Hematopoietic multipotent progenitor cell (in vitro differentiated cells): ENCODE data around the gene PTPN23. TPM values are rescaled to one million over a fixed set of nuclear protein-coding genes. Genes with fewer than 3 reads are reported as not detected.
"Not testable (repeated sequence)": the region's sequence is repeated elsewhere in the genome, so short reads cannot be mapped to it uniquely, and the experiment has no call there.

Source experiments
- DNase-seq, 3 donors: peaks; one replicate each; pipeline ENCODE4 v3.0.0-alpha.2; 2011 to 2015; ENCODE audit warnings: low read depth in 2 of 3, low spot score in 2 of 3
- total RNA-seq: library from RNA; depleted of rRNA; stranded (reverse); fragments of >200 nt; gene quantifications from one replicate; pipeline ENCODE4 v1.2.3, GENCODE V29; 2012

Gene PTPN23
- total RNA-seq, 1 donor: 27.7 TPM

DNA sequence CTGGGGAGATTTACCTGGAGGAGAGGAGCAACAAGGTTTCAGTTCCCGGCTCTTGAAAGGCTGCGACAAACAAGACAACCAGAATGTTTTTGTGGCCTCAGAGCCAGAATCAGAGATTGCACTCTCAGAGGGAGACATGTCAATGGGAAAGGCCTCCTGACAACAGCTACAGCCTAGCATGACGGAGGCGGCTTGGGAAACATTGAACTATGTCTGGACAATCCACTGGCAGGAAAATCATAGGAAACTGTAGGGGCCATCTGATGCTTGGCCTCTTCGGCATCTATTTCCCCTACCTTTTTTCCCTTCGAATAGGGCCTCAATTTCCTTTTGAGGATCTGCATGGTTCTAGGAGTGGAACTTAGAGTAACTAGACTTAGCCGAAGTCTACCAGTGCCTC is 13.2 kb upstream of the PTPN23 start:
- no peak for DNase-seq

GRCh38 chr3:47370020-47370419 is 10.8 kb upstream of the PTPN23 start:
- DNase-seq: not testable (repeated sequence)

- peak in 2 of 3 donors; percentile 24 to 46 for DNase-seq
These were observed 9.7 kb upstream of the PTPN23 start for GRCh38 chr3:47370887-47371697.

GRCh38 chr3:47374587-47374986 is 6.2 kb upstream of the PTPN23 start:
- DNase-seq: no peak

DNA sequence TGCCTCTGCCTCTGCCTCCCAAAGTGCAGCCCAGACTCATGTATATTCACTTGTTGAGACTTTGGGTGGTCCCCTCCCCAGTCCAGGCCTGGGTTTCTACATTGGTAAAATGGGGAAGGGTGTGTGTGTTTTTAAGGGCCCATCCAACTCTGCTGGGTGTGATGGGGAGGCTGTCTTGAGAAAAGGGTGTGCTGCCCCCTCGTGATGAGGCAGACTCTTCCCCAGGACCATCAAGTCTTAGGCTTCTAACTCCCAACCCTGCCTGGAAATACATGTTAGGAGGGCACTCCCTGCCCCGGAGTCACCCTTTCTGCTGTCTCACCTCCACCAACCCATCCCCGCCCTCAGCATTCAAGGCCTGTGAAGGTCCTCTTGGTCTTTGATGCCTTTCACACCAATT is 4.4 kb upstream of the PTPN23 start:
- no peak for DNase-seq

DNA sequence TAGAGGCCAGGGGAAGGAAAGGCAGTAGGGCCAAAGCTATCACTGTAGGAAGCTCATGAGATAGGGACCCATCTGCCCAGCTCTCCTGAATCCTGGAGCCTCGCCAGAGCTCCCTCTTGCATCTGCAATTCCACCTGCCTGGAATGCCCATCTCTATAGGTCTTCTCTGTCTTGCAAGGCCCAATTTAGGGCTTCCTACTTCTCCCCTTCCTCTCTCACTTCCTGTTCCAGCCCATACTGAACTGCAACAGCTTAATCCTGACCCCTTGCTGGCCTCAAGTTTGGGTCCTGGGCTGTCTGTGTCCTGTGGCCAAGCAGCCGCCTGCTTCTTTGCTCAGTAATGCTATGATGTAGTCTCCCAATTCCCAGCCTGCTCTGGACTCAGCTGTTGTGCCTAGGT is 3.6 kb upstream of the PTPN23 start:
- DNase-seq: no peak

DNA sequence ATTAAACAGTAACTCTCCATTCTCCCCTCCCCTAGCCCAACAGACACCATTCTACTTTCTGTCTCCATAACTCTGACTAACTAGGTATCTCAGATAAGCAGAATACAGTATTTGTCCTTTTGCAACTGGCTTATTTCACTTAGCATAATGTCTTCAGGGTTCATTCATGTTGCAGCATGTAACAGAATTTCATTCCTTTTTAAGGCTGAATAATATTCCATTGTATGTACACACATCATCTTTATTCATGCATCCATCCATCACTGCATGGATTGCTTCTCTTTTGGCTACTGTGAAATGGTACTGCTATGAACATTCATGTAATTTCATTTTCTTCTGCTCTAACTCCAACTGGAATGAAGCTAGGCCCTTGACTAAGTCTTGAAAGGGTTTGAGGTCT is 2.0 kb upstream of the PTPN23 start:
- DNase-seq: no peak

DNA sequence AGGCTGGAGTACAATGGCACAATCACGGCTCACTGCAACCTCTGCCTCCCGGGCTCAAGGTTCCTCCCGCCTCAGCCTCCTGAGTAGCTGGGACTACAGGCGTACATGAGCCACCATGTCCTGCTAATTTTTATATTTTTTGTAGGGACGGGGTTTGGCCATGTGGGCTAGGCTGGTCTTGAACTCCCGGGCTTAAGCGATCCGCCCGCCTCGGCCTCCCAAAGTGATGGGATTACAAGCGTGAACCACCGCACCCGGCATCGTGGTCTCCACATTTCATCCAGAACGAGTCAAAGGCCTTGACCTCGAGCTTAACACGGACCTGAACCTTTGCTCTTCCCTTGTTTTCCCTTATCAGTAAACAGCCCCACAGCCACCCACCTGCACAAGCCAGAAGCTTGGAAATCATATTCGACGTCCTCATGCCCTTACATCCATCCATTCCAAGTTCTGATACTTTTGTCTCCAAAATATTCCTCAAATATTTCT is 1.4 kb upstream of the PTPN23 start:
- no peak for DNase-seq

DNA sequence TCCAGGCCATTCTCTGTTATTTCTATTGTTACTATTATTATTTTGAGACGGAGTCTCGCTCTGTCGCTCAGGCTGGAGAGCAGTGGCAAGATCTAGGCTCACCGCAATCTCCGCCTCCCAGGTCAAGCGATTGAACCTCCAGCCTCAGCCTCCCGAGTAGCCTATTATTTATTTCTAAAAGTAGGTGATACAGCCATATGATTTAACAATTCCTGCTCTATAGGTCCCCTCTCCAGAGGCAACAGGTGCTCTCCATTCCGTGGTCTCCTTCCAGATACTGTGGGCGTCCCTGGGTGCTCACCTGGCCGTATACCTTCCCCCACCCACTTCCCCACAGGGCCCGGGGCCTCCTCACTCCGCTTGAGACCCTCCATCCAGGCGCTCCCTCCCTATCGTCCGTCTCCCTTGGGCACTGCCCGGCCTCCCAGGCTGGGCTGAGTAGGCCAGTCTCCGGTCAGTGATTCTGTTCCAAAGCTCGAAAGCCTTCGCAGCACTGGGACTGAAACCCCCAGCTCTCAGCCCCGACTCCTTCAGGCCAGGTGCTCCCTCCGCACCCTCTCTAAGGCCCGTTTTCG is 708 bp upstream of the PTPN23 start:
- no peak for DNase-seq

- DNase-seq: peak; percentile 26 to 90 (median 86)
These were observed 716 bp downstream of the PTPN23 start for GRCh38 chr3:47381317-47382157.

- no peak for DNase-seq
These were observed 3.6 kb downstream of the PTPN23 start for GRCh38 chr3:47384425-47384824.

DNA sequence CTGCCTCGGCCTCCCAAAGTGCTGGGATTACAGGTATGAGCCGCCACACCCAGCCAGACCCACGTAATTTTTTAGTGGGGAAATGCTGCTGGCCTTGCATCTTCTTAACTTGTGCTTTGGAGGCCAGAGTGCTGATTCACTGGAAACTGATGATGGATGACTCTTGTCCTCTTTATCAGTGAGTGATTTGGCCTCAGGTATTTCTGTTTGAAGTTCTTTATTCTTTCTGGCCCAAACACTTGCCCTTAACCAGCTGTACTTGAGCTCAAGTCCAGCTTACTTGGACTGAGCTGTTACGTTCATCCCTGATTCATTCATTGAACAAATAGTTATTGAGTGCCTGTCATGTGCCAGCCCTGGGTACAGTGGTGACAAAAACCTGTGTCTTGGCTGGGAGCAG is 4.2 kb downstream of the PTPN23 start:
- DNase-seq: no peak

DNA sequence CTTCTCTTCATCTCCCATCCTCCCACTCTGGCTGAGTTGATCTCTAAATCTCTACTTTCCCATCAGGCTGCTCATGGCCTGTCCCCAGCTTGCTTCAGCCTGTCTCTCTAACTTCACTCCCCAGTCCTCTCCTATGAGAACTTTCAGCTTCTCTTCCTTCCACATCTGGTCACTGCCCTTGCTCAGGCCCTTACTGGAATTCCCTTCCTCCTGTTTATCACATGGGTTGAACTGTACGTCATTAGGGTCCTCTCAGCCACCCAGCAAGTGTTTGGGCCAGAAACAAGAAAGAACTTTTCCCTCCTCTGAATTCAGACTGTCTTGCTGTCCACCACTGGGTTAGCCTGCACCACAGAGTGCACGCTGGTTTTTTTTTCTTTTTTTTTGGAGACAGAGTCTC is 5.0 kb downstream of the PTPN23 start:
- DNase-seq: no peak

GRCh38 chr3:47392933-47393332 is 12.1 kb downstream of the PTPN23 start:
- DNase-seq: no peak

GRCh38 chr3:47394140-47394870 is 13.5 kb downstream of the PTPN23 start:
- no peak for DNase-seq

GRCh38 chr3:47394881-47395280 is 14.1 kb downstream of the PTPN23 start:
- no peak for DNase-seq

- DNase-seq: no peak
These were observed 17.4 kb downstream of the PTPN23 start for GRCh38 chr3:47398228-47398627.

DNA sequence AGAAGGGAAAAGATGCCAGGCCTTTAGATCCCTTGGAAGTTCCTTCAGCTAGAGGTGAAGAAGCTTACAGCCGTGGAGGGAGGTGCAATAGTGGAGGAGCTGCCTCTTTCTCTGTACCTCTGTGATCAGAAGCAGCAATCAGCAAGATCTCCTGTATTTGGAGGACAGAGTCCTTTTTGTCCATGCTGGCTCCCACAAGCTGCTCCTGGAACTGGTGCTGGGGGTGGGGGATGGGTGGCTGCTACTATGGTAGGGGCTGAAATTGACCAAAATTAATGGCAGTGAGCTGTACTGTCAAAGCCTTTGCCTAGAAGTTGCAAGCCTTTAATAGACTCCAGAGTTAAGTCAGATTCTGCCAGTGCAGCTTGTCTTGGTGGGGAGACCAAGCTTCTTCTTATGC is 18.2 kb downstream of the PTPN23 start:
- no peak for DNase-seq

DNA sequence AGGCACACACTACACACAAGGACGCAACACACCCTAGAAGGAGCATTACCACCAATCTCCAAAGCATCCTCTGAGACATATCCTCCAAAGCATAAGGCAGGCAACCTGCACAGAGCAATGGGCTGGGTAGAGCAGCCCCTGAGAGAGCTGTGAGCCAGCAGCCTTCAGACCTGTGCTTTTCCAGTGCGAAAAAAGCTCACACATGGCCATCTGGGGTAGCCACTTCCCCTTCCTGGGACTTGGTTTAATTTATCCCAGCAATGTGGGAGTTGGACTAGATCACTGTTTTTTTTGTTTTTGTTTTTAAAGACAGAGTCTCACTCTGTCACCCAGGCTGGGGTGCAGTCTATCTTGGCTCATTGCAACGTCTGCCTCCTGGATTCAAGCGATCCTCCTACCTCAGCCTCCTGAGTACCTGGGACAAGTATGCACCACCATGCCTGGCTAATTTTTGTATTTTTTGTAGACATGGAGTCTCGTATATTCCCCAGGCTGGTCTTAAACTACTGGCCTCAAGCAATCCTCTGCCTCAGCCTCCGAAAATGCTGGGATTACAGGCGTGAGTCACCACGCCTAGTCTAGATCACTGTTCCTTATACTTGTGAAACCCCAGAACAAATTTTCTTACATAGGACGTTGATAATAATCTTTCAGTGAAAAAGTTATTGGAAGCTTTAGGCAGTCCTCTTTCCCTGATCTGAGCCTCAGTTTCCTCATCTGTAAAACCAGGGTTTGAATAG is 18.9 kb downstream of the PTPN23 start:
- no peak for DNase-seq

GRCh38 chr3:47404431-47404876 is 23.6 kb downstream of the PTPN23 start:
- no peak for DNase-seq
